HG02938 (cell line): Measurements from ENCODE around the gene CELSR1.
"Not testable (repeated sequence)": the region's sequence is repeated elsewhere in the genome, so short reads cannot be mapped to it uniquely, and the experiment has no call there.

Experiments
- ATAC-seq: cut with Tn5 transposase; IDR thresholded peaks from one replicate; pipeline ENCODE4 v1.9.1; 2021; ENCODE audit warnings: mild to moderate bottlenecking, moderate library complexity; ENCODE audit not compliant: unreplicated experiment

Gene CELSR1

DNA sequence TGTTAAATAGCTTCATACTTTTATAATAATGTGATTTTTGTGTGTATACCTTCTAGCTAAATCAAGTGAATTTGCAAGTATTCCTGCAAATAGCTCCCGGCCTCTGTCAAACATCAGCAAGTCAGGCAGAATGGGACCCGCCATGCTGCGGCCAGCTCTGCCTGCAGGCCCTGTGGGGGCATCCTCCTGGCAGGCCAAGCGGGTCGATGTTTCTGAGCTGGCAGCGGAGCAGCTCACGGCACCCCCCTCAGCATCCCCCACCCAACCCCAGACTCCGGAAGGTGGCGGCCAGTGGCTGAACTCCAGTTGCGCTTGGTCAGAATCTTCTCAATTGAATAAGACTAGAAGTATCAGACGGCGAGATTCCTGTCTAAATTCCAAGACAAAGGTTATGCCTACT is 221.4 kb downstream of the CELSR1 start:
- no peak for ATAC-seq

DNA sequence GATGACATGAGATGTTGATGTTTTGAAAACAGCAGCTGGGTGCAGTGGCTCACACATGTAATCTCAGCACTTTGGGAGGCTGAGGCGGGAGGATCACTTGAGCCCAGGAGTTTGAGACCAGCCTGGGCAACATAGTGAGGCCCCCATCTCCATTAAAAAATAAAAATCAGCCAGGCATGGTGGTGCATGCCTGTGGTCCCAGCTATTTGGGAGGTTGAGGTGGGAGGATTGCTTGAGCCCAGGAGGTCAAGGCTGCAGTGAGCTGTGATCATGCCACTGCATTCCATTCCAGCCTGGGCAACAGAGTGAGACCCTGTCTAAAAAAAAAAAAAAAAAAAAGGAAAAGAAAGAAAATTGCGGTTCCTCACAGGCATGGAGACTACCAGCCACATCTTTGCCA is 224.6 kb downstream of the CELSR1 start:
- not testable (repeated sequence) for ATAC-seq

DNA sequence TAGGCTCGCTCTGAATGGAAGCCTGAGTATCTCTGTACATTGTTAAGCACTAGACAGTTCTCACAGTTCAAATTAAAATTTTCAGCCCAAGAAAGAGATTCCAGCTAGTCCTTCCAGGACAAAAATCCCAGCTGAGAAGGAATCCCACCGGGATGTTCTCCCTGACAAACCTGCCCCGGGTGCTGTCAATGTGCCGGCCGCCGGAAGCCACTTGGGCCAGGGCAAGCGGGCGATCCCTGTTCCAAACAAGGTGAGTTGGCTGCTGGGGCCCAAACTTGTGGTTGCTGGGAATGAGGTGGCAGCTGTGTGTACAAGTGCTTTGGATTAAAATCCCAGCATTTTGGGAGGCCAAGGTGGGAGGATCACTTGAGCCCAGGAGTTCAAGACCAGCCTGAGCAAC is 225.4 kb downstream of the CELSR1 start:
- no peak for ATAC-seq
